ENCODE results near the gene SGPL1.
"Not testable (repeated sequence)": the region's sequence is repeated elsewhere in the genome, so short reads cannot be mapped to it uniquely, and the experiment has no call there.

SGPL1 gene, protein sequence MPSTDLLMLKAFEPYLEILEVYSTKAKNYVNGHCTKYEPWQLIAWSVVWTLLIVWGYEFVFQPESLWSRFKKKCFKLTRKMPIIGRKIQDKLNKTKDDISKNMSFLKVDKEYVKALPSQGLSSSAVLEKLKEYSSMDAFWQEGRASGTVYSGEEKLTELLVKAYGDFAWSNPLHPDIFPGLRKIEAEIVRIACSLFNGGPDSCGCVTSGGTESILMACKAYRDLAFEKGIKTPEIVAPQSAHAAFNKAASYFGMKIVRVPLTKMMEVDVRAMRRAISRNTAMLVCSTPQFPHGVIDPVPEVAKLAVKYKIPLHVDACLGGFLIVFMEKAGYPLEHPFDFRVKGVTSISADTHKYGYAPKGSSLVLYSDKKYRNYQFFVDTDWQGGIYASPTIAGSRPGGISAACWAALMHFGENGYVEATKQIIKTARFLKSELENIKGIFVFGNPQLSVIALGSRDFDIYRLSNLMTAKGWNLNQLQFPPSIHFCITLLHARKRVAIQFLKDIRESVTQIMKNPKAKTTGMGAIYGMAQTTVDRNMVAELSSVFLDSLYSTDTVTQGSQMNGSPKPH

DNA sequence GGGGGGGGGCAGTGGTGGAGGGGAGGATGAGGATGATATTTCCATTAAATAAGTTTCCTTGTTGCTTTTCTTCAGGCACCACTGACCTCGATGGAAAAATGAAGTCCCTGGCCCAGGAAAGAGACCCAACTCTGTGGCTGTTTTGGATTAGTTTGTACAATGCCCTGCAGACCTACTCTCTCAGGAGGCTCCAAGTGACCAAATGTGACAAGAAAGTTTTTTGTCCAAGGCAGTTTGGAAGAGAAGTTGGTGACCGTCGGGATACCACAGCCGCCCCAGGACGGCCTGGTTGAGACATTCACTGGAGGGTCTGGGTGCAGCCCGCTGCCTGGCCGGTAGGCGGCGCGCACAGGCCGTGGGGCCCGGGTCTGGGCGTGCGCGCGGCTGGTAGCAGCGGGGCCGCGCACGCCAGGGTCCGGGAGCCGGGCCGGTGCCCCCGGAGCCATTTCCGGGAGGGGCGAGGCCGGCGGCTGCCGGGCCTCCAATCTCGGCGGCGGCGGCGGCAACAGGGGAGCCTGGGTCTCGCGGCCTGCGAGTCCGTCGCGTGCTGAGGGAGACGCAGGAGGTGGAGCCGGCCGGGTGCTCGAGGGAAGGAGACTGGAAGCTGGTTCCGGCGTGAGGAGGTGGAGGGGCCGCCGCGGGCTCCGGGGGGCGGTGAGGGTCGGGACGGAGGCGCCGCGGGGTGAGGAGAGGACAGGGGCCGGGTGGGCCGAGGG, at the start of gene SGPL1:
Gene SGPL1 (plus strand): TSS at position 445 of the 716 bp plus-strand sequence. CDS start 906 bp downstream, outside the sequence.
- peak; percentile 88 for DNase-seq

DNA sequence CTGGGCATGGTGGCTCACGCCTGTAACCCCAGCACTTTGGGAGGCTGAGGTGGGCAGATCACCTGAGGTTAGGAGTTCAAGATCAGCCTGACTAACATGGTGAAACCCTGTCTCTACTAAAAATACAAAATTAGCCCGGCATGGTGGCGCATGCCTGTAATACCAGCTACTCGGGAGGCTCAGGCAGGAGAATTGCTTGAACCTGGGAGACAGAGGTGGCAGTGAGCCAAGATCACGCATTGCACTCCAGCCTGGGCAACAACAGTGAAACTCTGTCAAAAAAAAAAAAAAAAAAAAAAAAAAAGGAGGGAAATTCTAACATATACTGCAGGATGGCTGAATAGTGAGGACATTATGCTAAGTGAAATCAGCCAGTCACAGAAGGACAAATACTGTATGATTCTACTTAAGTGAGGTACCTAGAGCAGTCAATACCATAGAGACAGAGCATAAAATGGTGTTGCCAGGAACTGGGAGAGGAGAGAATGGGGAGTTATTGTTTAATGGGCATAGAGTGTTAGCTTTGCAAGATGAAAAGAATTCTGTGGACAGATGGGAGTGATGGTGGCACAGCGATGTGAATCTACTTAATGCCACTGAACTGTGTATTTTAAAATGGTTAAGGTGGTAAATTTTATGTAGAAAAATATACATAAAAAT, 47.6 kb upstream of the SGPL1 start:
- DNase-seq, result not testable (repeated sequence)

DNA sequence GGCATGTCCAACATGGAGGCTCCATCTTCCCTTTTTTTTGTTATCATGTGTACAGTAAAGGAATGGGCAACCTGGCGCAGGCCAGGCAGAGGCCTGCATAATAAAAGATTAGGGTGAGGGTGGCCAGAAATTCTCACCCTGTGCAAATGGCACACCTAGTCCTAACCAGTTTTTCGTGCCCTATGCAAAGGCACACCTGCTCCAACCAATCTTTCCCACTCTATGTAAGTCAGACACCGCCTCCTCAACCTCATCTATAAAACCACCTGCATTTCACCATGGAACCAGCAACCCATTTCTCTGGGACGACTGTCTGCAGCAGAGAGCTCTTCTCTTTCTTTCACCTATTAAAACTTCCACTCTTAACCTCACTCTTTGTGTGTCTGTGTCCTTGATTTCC, 46.6 kb upstream of the SGPL1 start:
- DNase-seq, result no peak

DNA sequence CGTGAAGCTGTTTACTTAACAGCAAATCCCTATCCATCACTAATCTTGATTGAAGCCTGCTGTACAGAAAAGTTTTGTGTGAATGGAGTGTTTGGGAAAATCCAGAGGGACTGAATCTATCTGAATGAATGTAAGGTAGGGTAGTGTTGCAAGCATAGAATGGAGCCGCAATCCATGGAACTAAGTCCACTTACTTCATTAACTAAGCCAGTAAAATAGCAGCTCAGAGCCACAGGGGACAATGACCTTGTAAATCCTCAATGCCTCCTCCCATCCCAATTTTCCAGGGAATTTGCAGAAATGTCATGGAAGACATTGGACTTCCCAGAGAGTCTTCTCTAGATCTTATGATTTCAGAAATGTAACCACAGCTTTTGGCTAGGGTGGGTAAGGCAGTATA, 45.7 kb upstream of the SGPL1 start:
- no peak for DNase-seq

DNA sequence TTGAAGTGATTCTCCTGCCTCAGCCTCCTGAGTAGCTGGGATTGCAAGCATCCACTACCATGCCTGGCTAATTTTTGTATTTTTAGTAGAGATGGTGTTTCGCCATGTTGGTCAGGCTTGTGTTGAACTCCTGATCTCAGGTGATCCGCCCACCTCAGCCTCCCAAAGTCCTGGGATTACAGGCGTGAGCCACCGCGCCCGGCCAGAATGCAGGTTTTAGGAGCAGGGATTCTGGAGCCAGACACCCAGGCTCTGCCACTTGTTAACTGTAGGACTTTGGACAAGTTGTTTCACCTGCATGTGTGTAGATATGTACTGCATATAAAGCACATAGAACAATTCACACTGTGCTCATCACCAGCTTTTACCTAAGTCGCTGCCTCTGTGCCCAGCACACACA, 45.2 kb upstream of the SGPL1 start:
- DNase-seq, result not testable (repeated sequence)

DNA sequence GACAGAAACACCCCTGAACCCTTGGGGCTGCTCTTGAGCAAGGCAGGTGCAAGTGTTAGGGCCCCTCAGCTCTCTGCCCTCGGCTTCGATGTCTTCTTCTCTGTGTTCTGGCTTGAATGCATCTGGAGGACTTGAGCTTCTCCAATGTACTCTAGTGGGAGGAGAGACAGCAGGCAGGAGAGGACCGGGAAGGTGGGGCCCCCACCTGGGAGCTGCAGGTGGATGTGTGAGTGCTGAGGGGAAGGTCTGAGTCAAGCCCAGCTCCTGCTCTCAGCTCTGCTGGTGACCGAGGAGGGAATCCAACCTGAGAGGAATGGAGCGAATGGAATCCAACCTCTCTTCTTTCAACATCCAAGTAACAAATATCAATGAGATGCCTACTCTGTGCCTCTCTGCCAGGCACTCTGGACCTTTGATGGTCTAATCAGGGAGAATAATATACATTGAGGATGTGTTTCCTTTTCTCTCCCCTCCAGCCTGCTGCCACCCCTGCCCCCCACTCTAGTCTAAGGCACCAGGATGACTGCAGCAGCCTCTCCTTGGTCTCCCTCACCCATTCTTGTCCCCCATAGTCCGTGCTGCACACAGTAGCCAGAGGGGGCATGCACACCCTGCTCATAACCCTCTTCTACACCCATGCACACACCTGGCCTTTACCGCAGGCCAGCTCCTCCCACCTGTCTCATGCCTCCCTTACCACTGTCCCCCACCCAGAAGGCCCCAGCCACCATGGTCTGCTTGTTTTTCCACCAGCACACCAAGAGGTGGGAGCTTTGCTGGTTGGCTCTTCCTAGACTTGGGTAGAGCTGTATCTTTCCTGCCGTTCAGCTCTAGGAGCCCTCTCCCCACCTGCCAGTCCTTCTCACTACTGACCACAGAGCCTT, 44.2 kb upstream of the SGPL1 start:
- DNase-seq, result no peak

DNA sequence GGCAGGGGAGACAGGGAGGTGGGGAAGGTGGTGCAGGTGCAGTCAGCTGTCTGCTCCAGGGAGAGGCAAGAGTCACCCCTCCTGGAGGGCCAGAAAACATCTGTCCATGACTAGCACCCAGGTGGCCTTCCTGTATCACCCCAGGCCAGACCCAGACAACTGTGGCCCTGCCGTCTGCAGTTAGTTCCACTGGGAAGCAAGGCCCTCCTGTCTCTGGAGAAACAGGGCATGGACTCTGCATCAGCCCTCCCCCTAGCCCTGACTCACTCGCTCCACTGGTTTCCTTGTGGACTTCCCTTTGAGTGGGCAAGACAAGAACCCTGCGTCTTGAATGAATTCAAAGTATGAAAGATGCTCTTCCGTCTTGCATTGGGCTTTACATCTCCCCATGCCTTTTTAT, 43.1 kb upstream of the SGPL1 start:
- DNase-seq, result no peak

DNA sequence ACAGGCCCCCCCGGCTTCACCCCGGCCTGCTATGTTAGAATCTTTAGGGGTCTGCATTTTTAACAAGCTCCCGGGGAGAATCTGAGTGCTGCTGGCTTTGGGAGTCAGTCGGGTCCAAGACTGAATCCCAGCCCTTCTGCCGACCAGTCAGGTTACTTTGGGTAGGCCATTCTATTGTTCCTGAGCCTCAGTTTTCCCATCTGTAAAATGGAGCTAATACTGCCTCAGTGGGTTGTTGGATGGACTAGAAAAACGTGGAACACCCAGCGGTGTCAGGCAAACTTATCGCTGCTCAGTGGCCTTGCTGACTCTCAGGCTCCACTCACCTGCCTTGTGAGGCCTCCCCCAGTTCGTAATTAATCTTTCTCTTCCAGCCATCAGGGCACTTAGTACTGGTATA, 42.3 kb upstream of the SGPL1 start:
- DNase-seq, result no peak

DNA sequence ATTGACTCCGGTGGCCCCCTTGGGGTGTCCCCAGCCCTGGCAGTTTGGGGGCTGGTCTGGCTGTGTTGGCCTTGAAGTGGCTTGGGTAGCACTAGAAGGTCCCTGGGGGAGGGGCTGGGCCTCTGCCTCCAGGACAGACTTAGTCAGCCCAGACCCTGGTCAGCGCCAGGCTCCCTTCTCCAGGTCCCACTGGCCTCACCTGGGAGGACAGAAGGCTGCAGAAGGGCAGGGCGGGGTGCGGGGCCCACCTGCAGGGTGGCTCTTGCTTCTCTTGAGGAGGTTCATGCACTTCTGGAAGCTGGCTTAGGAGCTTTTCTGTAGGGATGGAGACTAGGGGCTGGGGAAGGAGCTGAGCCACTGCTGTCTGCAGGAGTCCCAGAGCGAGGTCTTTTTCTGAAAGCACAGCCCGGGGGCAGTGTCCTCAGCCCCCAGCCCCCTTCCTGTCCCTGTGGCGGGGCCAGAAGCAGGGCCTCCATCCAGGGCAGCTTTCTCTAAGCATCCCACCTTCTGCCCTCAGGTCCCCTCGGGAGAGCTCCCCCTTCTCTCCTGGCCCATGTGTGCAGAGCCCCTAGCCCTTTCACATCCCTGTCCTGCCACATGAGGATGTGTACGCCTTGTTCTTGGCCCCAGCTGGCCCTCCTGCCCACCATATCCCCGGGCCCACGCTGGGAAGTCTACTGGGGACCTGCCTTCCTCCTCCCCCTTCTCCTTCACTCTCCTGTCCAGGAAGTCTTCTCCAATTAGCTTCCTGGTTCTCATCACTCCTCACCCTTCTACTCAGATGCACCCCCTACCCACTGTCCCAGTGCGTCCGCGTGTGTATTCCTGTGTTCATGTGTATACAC, 41.6 kb upstream of the SGPL1 start:
- DNase-seq, result no peak

DNA sequence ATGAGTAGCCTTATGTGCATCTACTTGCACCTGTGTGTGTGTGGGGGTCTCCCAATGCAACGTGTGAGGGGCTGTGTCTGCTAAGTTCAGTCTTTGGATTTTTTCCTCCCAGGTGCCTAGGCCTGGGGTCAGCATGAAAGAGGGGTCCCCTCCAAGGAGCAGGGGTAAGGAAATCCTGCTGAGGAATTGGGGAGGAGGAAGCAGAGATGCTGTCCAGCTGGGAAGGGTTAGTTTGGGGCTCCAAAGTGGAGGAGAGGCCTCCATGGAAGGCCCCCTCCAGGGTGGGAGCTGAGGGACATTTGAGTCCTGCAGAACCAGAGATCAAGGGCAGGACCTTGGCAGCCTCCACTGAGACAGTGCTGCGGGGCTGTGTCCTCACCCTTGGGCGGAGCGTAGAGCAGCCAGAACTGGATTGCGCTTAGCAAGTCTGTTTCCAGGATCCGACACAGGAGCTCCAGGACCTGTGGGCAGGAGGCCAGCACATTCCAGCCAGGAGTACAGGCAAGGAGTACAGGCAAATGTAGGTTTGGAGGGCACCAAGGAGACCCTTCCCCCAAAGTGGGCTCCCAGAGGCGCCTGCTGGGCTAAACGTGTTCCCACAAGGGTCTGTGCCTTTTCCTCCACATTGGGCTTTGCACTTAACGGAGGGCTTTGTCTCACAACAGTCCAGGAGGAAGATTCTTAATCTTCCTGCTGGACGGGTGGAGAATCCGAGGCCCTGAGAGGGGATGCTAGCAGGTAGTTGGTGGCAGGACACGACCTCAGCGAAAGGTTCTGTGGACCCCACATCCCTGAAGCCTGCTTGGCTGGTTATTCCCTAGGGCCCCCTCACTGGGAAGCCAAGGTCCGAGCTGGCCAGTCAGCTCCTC, 40.7 kb upstream of the SGPL1 start:
- no peak for DNase-seq

DNA sequence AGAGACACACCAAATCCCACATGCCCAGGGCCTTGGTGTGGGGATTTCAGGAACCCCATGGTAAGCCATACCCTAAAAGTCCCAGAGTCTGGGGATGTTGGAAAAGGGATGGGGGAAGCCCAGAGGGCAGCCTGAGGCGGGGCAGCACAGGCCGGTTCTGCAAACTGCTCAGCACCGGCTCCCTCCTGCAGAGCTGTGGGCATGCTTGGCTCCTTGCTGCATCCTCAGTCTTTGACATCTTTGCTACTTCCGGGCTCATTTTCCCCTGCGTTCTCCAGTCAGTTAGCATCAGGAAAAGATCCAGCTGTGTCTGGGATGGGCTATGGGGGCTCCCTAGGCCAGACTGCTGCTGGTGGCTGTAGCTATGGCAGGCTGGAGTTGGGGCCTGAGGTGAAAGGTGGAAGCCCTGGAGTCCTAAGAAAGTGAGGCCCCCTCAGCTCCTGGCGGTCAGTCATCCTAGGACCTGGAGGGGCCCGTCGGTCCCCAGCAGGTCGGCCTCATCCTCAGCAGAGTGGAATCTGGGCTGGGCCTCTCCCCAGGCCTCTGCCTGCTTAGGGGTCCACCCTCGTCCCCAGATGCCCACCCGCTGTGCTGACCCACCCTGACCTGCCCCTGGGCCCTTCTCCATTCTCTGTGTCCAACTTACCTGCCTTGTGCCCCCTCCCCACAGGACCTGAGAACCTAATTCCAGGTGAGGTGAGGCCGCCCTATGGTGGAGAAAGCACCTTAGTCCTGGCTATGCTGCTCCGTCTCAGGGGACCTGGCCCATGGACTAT, 39.9 kb upstream of the SGPL1 start:
- no peak for DNase-seq

DNA sequence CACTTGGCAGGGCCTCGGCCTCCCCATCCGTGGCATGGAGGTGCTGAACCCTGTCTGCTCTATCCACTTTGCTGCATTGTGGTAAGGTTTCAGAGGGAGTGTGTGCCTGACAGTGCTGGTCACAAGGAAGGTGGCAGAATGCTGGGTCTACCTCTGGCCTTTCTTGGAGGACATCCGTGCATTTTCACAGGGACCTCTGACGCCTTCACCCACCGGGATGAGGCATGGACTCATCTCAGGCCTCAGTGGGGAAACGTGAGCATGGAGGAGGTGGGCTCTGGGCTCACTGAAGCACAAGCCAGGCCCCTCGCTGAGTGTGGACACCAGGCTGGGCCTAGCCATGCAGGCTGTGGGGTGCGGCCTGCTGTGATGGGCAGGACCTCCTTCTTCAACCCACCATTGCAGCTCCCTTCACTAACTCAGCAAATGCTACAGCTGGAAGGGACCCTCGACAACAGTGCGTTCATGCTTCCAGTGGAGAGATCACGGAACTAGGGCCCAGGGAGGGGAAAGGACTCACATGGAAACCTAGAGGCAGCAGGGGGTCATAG, 39.2 kb upstream of the SGPL1 start:
- DNase-seq, result no peak

DNA sequence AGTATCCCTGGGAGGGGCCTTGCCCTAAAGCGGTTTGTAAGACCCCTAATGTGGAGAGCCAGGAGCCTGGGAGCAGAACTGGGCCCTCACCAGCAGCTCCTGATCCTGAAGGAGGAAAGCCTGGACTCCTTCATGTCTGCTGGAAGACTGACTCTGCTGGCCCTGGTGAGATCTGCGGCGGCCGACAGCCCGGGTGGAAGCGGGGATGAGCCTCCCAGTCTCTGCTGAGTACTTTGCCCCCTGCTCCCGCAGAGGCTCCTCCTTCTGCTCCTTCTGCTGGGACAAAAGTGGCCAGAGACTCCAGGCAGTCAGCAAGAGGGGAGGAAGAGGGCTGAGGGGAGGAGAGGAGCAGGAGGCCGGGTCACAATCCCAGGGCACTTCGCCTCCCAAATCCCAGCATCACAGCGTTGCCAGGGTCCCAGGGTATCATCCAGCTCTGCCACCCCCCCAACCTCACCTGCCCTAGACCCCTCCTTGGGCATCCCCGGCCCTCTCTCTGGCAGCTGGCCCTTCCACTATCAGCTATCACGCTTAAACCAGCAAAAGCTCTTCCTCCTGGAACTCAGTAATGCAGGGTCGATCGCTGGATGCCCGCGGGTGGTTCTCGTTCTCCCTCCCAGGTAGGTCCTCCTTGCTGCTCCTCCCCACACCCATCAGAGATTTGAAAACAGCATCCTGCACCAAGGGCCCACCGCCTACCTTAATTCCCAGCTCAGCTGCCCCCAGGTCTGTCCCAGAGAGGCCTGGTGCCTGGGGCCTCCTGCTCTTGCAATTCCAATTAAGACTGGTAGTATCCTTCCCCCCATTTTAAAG, 38.5 kb upstream of the SGPL1 start:
- no peak for DNase-seq

DNA sequence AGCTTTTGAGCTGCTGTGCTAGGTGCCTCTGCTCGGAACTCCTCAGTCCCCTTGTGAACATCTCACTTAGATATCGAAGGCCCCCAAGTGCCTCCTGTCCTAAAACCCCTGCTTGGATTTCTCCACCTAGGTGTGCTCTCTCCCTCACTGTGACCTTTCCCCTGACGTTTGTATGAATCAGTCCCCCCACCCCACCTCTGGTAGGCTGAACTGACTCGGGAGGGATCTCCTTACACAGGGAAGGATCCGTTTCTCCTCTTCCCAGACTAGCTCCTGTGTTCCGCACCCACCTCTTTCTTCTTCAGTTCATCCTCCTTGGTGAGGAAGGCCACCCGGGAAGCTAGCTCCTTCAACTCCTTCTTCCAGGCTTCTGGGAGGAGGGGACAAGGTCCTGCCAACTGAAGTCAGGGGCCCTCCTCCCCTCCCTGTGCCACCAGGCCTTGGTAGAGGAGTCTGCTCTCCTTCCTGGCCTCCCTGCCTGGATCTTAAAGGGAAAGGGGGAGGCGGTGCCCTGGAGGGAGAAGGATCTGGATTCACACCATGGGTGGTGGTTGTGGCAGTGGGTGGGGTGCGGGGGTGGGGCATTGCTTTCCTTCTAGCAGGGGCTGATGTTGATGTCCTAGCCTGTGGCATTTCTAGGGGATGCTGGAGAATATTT, 37.4 kb upstream of the SGPL1 start:
- DNase-seq, result no peak

DNA sequence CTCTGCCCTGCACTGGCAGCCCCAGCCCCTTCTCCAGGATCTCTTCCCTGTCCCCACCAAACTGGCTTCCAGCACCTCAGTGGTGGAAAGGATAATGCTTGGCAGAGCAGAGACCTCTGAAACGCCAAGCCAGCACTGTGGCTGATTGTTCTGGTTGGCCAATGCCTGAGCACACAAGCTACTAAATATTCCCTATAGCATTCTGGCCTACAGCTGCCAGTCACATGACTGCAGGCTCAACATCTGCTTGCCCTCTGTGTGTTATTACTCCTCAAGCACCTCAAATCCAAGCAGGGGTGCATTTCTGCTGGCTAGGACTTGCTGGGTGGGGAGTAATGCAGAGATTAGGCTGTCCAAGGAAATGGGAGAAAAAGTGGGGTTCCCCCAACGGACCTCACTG, 36.7 kb upstream of the SGPL1 start:
- DNase-seq, result peak; percentile 26

DNA sequence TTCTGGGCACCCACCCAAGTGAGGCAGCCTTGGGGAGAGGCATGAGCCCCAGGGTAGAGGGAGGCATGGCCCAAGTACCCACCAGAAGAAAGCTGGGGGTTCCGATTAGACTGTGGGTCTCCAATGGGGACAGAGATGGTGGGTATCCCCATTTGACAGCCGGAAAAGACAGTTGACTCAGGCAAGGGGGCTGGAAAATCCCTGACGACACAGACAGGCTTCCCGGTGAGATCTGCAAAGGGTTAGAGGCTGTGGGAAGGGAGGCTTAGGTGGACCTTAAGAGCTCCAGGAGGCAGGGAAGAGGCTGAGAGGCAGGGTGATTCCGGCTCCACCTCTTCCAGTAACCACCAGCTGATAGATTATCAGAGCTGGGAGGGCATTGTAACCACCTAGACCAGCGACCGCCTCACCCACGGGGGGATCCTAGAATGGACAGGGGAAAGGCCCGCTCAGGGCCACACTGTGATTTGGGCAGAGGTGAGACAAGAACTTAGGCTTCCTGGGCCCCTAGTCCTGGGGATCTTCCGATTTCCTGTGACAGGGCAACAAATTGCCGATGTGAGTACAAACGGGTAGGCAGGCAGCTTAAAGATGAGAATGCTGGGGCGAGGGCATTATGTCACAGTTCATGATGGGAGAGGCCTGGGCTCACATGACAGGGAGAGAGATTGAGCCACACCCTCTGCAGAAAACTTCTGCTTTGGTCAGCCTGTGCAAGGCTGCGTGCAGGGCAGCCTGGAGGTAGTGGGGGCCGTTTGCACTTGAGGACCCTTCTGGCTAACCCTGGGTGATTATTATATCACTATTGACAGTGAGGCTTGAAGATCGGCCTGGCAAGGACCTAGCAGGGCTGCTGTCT, 36.0 kb upstream of the SGPL1 start:
- no peak for DNase-seq

DNA sequence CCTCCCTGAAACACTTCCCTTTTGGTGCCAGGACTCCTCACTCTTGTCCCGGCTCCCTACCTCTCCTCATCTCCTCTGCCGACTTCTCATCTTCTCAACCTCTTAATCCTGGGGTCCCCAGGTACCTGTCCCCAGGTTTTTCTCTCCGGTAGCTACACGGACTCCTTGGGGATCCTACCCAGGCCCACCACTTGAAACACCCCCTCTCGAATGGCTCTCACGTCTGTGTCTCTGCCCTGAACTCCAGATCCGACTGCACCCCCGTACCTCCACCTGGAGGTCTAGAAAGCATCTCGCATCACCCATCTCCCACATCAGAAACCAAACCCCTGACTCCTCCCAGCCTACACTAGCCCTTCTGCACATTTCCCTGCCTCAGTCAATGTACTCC, 35.4 kb upstream of the SGPL1 start:
- no peak for DNase-seq

Measured in midbrain (tissue), 1 donor.